ENCODE results near the gene LARP4.
"Not testable (repeated sequence)": the region's sequence is repeated elsewhere in the genome, so short reads cannot be mapped to it uniquely, and the experiment has no call there.

The LARP4 gene

GRCh38 chr12:50400638-50401499 lies at the start of gene LARP4:
TSS of gene LARP4 (plus strand) at chr12:50400885. CDS start at chr12:50401011, 126 bp downstream.
- H3K4me1 ChIP-seq (ENCODE audit: insufficient read depth, low read length): peaks cover 7% of the 10 kb centered on the region
- peak within 1 kb of the TSS; percentile 89 for H3K4me3 ChIP-seq (ENCODE audit: low read length)
- H3K36me3 ChIP-seq (ENCODE audit: insufficient read depth, low read depth, low read length): no peaks in the 10 kb centered on the region
- H3K9ac ChIP-seq (ENCODE audit: low read depth, low read length): peak within 1 kb of the TSS; percentile 93
- H3K9me3 ChIP-seq (ENCODE audit: insufficient read depth, low read depth, low read length): no peaks in the 10 kb centered on the region
- H3K27ac ChIP-seq (ENCODE audit: low read length): peak within 1 kb of the TSS; percentile 79
- no peaks in the 10 kb centered on the region for H3K27me3 ChIP-seq (ENCODE audit: insufficient read depth, low read length)

- no peaks in the 10 kb centered on the region for H3K36me3 ChIP-seq (ENCODE audit: insufficient read depth, low read depth, low read length)
- H3K4me1 ChIP-seq (ENCODE audit: insufficient read depth, low read length): no peaks in the 10 kb centered on the region
- H3K4me3 ChIP-seq (ENCODE audit: low read length): no peak overlapping the region
- H3K27me3 ChIP-seq (ENCODE audit: insufficient read depth, low read length): no peaks in the 10 kb centered on the region
- H3K9me3 ChIP-seq (ENCODE audit: insufficient read depth, low read depth, low read length): no peaks in the 10 kb centered on the region
- H3K9ac ChIP-seq (ENCODE audit: low read depth, low read length): no peak overlapping the region
- H3K27ac ChIP-seq (ENCODE audit: low read length): no peak overlapping the region
These were observed 49.3 kb upstream of the LARP4 start for GRCh38 chr12:50351120-50352043.

- Histone ChIP-seq H3K9me3 (ENCODE audit: insufficient read depth, low read depth, low read length) (no peaks in the 10 kb centered on the region), H3K27ac (ENCODE audit: low read length) (no peak overlapping the region), H3K4me3 (ENCODE audit: low read length) (no peak overlapping the region), H3K4me1 (ENCODE audit: insufficient read depth, low read length) (no peaks in the 10 kb centered on the region), H3K9ac (ENCODE audit: low read depth, low read length) (no peak overlapping the region), H3K27me3 (ENCODE audit: insufficient read depth, low read length) (no peaks in the 10 kb centered on the region), H3K36me3 (ENCODE audit: insufficient read depth, low read depth, low read length) (no peaks in the 10 kb centered on the region)
These were observed 47.3 kb upstream of the LARP4 start for GRCh38 chr12:50353404-50353803.

- Histone ChIP-seq H3K9ac (ENCODE audit: low read depth, low read length) (no peak overlapping the region), H3K27ac (ENCODE audit: low read length) (no peak overlapping the region), H3K9me3 (ENCODE audit: insufficient read depth, low read depth, low read length) (no peaks in the 10 kb centered on the region), H3K4me1 (ENCODE audit: insufficient read depth, low read length) (no peaks in the 10 kb centered on the region), H3K4me3 (ENCODE audit: low read length) (no peak overlapping the region), H3K27me3 (ENCODE audit: insufficient read depth, low read length) (no peaks in the 10 kb centered on the region), H3K36me3 (ENCODE audit: insufficient read depth, low read depth, low read length) (no peaks in the 10 kb centered on the region)
These were observed 46.7 kb upstream of the LARP4 start for GRCh38 chr12:50353869-50354593.

- Histone ChIP-seq H3K4me1 (ENCODE audit: insufficient read depth, low read length) (no peaks in the 10 kb centered on the region), H3K27me3 (ENCODE audit: insufficient read depth, low read length) (no peaks in the 10 kb centered on the region), H3K9ac (ENCODE audit: low read depth, low read length) (no peak overlapping the region), H3K27ac (ENCODE audit: low read length) (no peak overlapping the region), H3K36me3 (ENCODE audit: insufficient read depth, low read depth, low read length) (no peaks in the 10 kb centered on the region), H3K9me3 (ENCODE audit: insufficient read depth, low read depth, low read length) (no peaks in the 10 kb centered on the region), H3K4me3 (ENCODE audit: low read length) (no peak overlapping the region)
These were observed 45.8 kb upstream of the LARP4 start for GRCh38 chr12:50354908-50355307.

- H3K36me3 ChIP-seq (ENCODE audit: insufficient read depth, low read depth, low read length): no peaks in the 10 kb centered on the region
- no peaks in the 10 kb centered on the region for H3K9me3 ChIP-seq (ENCODE audit: insufficient read depth, low read depth, low read length)
These were observed 45.3 kb upstream of the LARP4 start for GRCh38 chr12:50355365-50355764.

GRCh38 chr12:50362671-50363070 lies 38.0 kb upstream of the LARP4 start:
- Histone ChIP-seq H3K4me3 (ENCODE audit: low read length) (no peak overlapping the region), H3K9ac (ENCODE audit: low read depth, low read length) (no peak overlapping the region), H3K4me1 (ENCODE audit: insufficient read depth, low read length) (no peaks in the 10 kb centered on the region), H3K9me3 (ENCODE audit: insufficient read depth, low read depth, low read length) (no peaks in the 10 kb centered on the region), H3K27me3 (ENCODE audit: insufficient read depth, low read length) (no peaks in the 10 kb centered on the region), H3K36me3 (ENCODE audit: insufficient read depth, low read depth, low read length) (no peaks in the 10 kb centered on the region), H3K27ac (ENCODE audit: low read length) (no peak overlapping the region)

More at GRCh38 chr12:50355365-50355764, 45.3 kb upstream of the LARP4 start:
- Histone ChIP-seq H3K4me1 (ENCODE audit: insufficient read depth, low read length) (no peaks in the 10 kb centered on the region), H3K27ac (ENCODE audit: low read length) (no peak overlapping the region), H3K27me3 (ENCODE audit: insufficient read depth, low read length) (no peaks in the 10 kb centered on the region), H3K4me3 (ENCODE audit: low read length) (no peak overlapping the region), H3K9ac (ENCODE audit: low read depth, low read length) (no peak overlapping the region)

GRCh38 chr12:50363141-50363540 lies 37.5 kb upstream of the LARP4 start:
- Histone ChIP-seq H3K27ac (ENCODE audit: low read length) (no peak overlapping the region), H3K27me3 (ENCODE audit: insufficient read depth, low read length) (no peaks in the 10 kb centered on the region), H3K36me3 (ENCODE audit: insufficient read depth, low read depth, low read length) (no peaks in the 10 kb centered on the region), H3K9me3 (ENCODE audit: insufficient read depth, low read depth, low read length) (no peaks in the 10 kb centered on the region), H3K4me3 (ENCODE audit: low read length) (no peak overlapping the region), H3K9ac (ENCODE audit: low read depth, low read length) (no peak overlapping the region), H3K4me1 (ENCODE audit: insufficient read depth, low read length) (no peaks in the 10 kb centered on the region)

GRCh38 chr12:50365709-50366406 lies 34.8 kb upstream of the LARP4 start:
- H3K9me3 ChIP-seq (ENCODE audit: insufficient read depth, low read depth, low read length): no peaks in the 10 kb centered on the region
- H3K4me3 ChIP-seq (ENCODE audit: low read length): no peak overlapping the region
- no peaks in the 10 kb centered on the region for H3K36me3 ChIP-seq (ENCODE audit: insufficient read depth, low read depth, low read length)
- no peaks in the 10 kb centered on the region for H3K27me3 ChIP-seq (ENCODE audit: insufficient read depth, low read length)
- H3K4me1 ChIP-seq (ENCODE audit: insufficient read depth, low read length): no peaks in the 10 kb centered on the region
- no peak overlapping the region for H3K9ac ChIP-seq (ENCODE audit: low read depth, low read length)
- no peak overlapping the region for H3K27ac ChIP-seq (ENCODE audit: low read length)

- not testable (repeated sequence) for H3K27me3 ChIP-seq (ENCODE audit: insufficient read depth, low read length); H3K9me3 ChIP-seq (ENCODE audit: insufficient read depth, low read depth, low read length); H3K36me3 ChIP-seq (ENCODE audit: insufficient read depth, low read depth, low read length); H3K4me1 ChIP-seq (ENCODE audit: insufficient read depth, low read length); H3K27ac ChIP-seq (ENCODE audit: low read length); H3K9ac ChIP-seq (ENCODE audit: low read depth, low read length); H3K4me3 ChIP-seq (ENCODE audit: low read length)
These were observed 30.0 kb upstream of the LARP4 start for GRCh38 chr12:50370672-50371071.

- Histone ChIP-seq H3K9ac (ENCODE audit: low read depth, low read length) (no peak overlapping the region), H3K9me3 (ENCODE audit: insufficient read depth, low read depth, low read length) (no peaks in the 10 kb centered on the region)
These were observed 24.9 kb upstream of the LARP4 start for GRCh38 chr12:50375802-50376201.

More at GRCh38 chr12:50375802-50376201, 24.9 kb upstream of the LARP4 start:
- Histone ChIP-seq H3K4me1 (ENCODE audit: insufficient read depth, low read length) (no peaks in the 10 kb centered on the region), H3K27me3 (ENCODE audit: insufficient read depth, low read length) (no peaks in the 10 kb centered on the region), H3K4me3 (ENCODE audit: low read length) (no peak overlapping the region), H3K36me3 (ENCODE audit: insufficient read depth, low read depth, low read length) (no peaks in the 10 kb centered on the region), H3K27ac (ENCODE audit: low read length) (no peak overlapping the region)
